DOHH2 (cell line): Measurements from ENCODE around the gene APELA.

ENCODE experiments used
- H3F3A ChIP-seq: fragments of 200-600 bp; sonication (generic), shearing (Covaris generic); 2 replicates; pipeline ENCODE4 v1.6.0; 2016; ENCODE audit warnings: antibody characterized with exemption, mild to moderate bottlenecking; ENCODE audit not compliant: control insufficient read depth, insufficient read depth
- H3K27ac ChIP-seq: fragments of 200-600 bp; sonication (generic); 2 replicates; pipeline ENCODE4 v1.5.1; 2014; ENCODE audit warnings: low read depth, mild to moderate bottlenecking, low read length, moderate library complexity
- H3K27me3 ChIP-seq: fragments of 200-600 bp; sonication (generic); 2 replicates; pipeline ENCODE4 v1.6.1; 2014; ENCODE audit warnings: mild to moderate bottlenecking, low read length, mixed read lengths; ENCODE audit not compliant: control insufficient read depth
- H3K36me3 ChIP-seq: fragments of 200-600 bp; sonication (generic); 2 replicates; pipeline ENCODE4 v1.6.1; 2014; ENCODE audit warnings: mild to moderate bottlenecking, low read length, moderate library complexity, mixed read lengths; ENCODE audit not compliant: control insufficient read depth
- H3K4me1 ChIP-seq: fragments of 200-600 bp; sonication (generic); 2 replicates; pipeline ENCODE4 v1.6.1; 2014; ENCODE audit warnings: mild to moderate bottlenecking, low read length, mixed read lengths; ENCODE audit not compliant: control insufficient read depth
- H3K4me2 ChIP-seq: fragments of 200-600 bp; sonication (generic); 2 replicates; pipeline ENCODE4 v1.6.0; 2014; ENCODE audit warnings: mild to moderate bottlenecking, low read length, moderate library complexity
- H3K4me3 ChIP-seq: fragments of 200-600 bp; sonication (generic); 2 replicates; pipeline ENCODE4 v1.5.1; 2014; ENCODE audit warnings: mild to moderate bottlenecking, low read length, mixed read lengths
- H3K79me2 ChIP-seq: fragments of 200-600 bp; sonication (generic); 2 replicates; pipeline ENCODE4 v1.6.1; 2014; ENCODE audit warnings: mild to moderate bottlenecking, low read length, mixed read lengths; ENCODE audit not compliant: control insufficient read depth
- H3K9me2 ChIP-seq: fragments of 200-600 bp; sonication (generic); replicated peaks from 2 replicates; pipeline ENCODE4 v1.6.1; 2014; ENCODE audit warnings: mild to moderate bottlenecking, low read length, mixed read lengths; ENCODE audit not compliant: control insufficient read depth
- H3K9me3 ChIP-seq: fragments of 200-600 bp; sonication (generic); 2 replicates; pipeline ENCODE4 v1.6.1; 2014; ENCODE audit warnings: antibody characterized with exemption, low read length, mixed read lengths; ENCODE audit not compliant: control insufficient read depth, insufficient read depth
- H4K20me1 ChIP-seq: fragments of 200-600 bp; sonication (generic); 2 replicates; pipeline ENCODE4 v1.6.0; 2014; ENCODE audit warnings: low read depth, mild to moderate bottlenecking, antibody characterized with exemption, low read length, moderate library complexity; ENCODE audit not compliant: control insufficient read depth, insufficient read depth
- CTCF ChIP-seq: fragments of 200-600 bp; sonication (generic); IDR thresholded peaks from one replicate; pipeline ENCODE4 v1.5.1; 2014; ENCODE audit warnings: antibody characterized with exemption, mild to moderate bottlenecking, low read depth, low read length; ENCODE audit not compliant: poor library complexity, severe bottlenecking
- EZH2phosphoT487 ChIP-seq: fragments of 200-600 bp; sonication (generic); IDR thresholded peaks from 2 replicates; pipeline ENCODE4 v1.6.1; 2017; ENCODE audit warnings: borderline replicate concordance, mild to moderate bottlenecking, antibody characterized with exemption, low read length, moderate library complexity, mixed read lengths

The APELA gene

GRCh38 chr4:164874789-164875188 is 2.2 kb upstream of the APELA start:
- no peaks in the 10 kb centered on the region for H3K9me2 ChIP-seq
- peaks cover 4% of the 10 kb centered on the region; the same call in 1 of the 2 replicates for H3K4me1 ChIP-seq
- TF ChIP-seq CTCF (no peak), EZH2phosphoT487 (no peak)
- peaks cover 4% of the 10 kb centered on the region; the same call in 1 of the 2 replicates for H3K27me3 ChIP-seq
- H3F3A ChIP-seq: no peaks in the 10 kb centered on the region
- H3K27ac ChIP-seq: no peak overlapping the region
- no peak overlapping the region for H3K4me3 ChIP-seq
- H4K20me1 ChIP-seq: no peaks in the 10 kb centered on the region
- no peaks in the 10 kb centered on the region for H3K79me2 ChIP-seq
- H3K4me2 ChIP-seq: no peak overlapping the region
- H3K36me3 ChIP-seq: no peaks in the 10 kb centered on the region
- H3K9me3 ChIP-seq: no peaks in the 10 kb centered on the region

GRCh38 chr4:164880489-164881262 is 3.7 kb downstream of the APELA start:
- H3K4me2 ChIP-seq: no peak overlapping the region
- no peaks in the 10 kb centered on the region for H3F3A ChIP-seq
- H3K4me1 ChIP-seq: peaks cover 4% of the 10 kb centered on the region; the same call in 1 of the 2 replicates
- H3K79me2 ChIP-seq: no peaks in the 10 kb centered on the region
- no peaks in the 10 kb centered on the region for H3K36me3 ChIP-seq
- TF ChIP-seq CTCF: no peak
- no peaks in the 10 kb centered on the region for H4K20me1 ChIP-seq
- no peaks in the 10 kb centered on the region for H3K9me3 ChIP-seq
- no peak overlapping the region for H3K27ac ChIP-seq
- no peaks in the 10 kb centered on the region for H3K9me2 ChIP-seq
- H3K27me3 ChIP-seq: peaks cover 8% of the 10 kb centered on the region
- H3K4me3 ChIP-seq: no peak overlapping the region

GRCh38 chr4:164888096-164888715 is 11.2 kb downstream of the APELA start:
- no peaks in the 10 kb centered on the region for H3K27me3 ChIP-seq
- no peaks in the 10 kb centered on the region for H3F3A ChIP-seq
- H4K20me1 ChIP-seq: no peaks in the 10 kb centered on the region
- H3K79me2 ChIP-seq: no peaks in the 10 kb centered on the region
- TF ChIP-seq EZH2phosphoT487: no peak
- TF ChIP-seq CTCF: no peak
- no peaks in the 10 kb centered on the region for H3K4me1 ChIP-seq
- H3K9me3 ChIP-seq: no peaks in the 10 kb centered on the region
- no peaks in the 10 kb centered on the region for H3K36me3 ChIP-seq
- H3K4me2 ChIP-seq: no peak overlapping the region
- H3K27ac ChIP-seq: no peak overlapping the region
- no peak overlapping the region for H3K4me3 ChIP-seq
- H3K9me2 ChIP-seq: no peaks in the 10 kb centered on the region
